ENCODE results near the gene AGAP1. TPM values are rescaled to one million over a fixed set of nuclear protein-coding genes. Genes with fewer than 3 reads are reported as not detected.

AGAP1 gene
- total RNA-seq, 1 donor from 2014 or later: 22.3 TPM

DNA sequence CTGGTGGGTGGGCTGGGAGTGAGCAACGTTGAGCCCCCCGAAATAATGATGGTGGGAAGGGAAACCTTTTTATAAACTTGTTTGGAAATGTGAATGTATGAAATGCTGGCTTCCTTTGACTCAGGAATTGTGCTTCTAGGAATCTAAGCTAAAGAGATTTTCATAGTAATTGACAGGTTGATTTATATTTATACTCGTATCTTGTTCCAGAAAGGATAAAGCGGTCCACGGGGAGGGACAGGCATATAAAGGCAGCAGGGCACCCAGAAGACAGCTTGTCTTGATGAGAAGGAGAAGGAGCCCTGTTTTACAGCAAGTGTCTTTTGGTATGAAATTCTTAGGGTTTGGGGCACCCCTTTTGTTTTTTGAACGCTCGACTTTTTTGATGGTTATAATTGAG, 157.8 kb downstream of the AGAP1 start:
- no peak for DNase-seq (ENCODE audit: extremely low read depth, low read depth, low spot score)

- DNase-seq (ENCODE audit: extremely low read depth, low read depth, low spot score): no peak
These were observed 160.4 kb downstream of the AGAP1 start for GRCh38 chr2:235654103-235654813.

DNA sequence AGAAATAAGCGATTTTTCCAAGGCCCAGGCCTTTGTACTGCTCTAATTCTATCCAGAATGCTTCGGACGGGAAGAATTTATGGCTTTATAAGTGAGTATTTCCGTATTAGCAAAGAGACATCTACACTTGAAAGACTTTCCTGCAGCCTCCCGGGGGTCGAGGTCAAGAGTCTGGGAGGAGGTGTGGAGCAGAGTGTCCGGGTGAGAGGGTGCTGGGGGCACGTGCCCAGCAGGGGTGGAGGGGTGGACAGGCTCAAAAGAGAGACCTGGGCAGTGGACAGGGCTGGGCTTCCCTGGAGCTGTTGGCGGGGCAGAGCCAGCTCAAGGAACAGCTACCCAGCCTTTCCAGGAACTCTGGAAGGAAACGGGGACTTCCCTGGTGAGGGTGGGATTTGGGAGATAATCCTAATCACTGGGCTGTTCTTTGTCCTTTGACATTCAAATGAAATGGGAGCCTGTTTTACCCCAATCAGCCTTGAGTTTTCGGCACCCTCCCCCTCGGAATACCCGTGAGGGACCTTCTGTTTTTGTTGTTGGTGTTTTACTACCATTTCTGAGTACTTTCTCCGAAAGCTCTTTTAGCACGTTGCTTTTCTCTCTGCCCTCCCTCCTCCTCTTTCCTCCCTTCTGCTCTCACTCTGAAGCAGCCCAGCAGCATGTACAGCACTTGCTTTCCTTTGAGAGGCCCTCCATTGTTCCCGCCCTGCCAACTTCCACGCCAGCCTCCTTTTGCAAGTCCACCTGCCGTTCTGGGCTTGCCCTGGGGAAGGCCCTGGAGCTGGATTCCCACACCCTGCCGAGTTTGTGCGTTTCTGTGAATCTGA, 164.7 kb downstream of the AGAP1 start:
- DNase-seq (ENCODE audit: extremely low read depth, low read depth, low spot score): no peak

DNA sequence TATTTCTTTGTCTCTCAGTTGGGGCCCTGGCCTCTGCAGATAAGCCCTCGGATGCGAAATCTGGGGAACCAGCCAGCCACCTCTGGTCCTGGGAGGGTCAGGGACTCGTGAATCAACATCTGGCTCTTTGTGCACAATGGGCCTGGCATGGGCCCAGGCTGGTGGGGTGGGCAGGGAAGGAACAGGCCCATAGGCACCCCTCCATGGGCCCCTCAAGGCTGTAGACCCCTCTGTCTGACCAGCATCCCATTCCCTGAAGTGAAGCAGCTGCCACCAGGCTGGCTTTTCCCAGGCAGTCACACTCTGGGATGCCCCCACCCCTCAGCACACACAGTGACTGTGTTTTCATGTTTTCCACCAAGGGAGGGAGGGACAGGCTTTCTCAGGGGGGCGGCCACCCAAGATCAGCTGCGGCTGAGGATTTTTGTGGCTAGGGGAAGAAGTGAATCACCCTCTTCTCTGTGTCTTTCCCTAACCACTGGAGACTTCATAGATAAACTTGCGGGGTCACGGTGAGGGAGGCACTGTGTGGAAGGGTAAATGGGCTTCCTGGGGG, 166.0 kb downstream of the AGAP1 start:
- DNase-seq (ENCODE audit: extremely low read depth, low read depth, low spot score): no peak

DNA sequence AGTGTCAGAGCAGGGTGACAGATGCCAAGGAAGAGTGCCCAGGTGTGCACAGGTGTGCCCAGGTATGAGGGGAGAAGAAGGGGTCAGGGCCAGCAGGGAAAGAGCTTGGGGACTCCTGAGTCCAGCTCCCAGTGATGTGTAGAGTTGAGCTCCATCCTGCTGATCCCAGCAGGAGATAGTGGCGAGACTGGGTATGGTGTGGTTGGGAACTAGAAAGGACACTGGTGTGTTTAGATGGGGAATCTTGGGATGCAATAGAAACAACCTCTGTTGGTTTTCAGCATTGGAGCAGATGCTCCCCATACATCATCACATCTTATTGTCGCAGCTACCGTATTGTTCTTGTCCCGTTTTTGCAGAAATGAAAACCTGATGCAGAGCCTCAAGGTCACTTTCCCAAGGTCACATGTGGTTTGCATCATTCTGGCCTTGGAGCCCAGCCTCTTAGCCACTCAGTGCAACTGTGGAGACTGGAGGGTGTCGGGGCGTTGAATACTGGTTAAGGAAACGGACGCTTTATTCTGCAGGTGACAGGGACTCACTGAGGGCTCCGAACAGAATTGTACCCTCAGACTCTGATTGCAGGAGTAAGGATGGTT, 166.7 kb downstream of the AGAP1 start:
- DNase-seq (ENCODE audit: extremely low read depth, low read depth, low spot score): no peak

DNA sequence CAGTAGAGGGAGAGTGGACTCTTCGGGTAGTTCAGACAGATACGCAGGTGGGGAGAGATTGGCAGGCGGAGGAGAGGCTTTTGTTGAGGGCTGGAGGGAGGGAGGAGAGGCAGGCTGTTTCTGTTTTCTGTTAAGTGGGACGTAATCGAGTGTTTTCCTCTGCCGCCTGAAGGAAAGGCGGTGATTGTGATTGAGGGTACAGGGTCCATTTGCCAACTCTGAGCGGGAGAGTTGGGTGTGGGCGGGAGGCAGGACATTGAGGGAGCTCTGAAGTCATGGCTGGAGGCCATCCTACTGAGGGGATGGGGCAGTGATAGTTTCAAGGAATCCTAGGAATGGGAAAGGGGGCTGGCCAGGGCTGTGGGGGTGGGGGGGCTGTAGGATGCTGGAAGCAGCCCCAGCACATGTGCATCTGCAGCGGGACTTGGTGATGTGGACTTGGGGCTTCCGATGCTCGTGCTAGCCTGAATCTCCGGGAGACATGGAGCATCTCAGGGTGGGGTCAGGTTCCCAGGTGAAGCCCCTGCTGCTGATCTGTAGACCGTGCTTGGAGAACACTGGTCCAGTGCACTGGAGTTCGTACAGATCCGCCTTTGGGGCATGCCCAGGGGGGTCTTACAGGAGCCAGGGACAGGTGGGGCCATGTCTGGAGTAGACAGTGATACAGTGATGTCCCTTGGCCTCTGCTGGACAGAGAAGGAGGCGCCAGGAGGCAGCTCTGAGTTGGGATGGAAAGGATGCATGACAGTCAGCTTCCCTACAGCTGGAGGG, 167.5 kb downstream of the AGAP1 start:
- no peak for DNase-seq (ENCODE audit: extremely low read depth, low read depth, low spot score)

GRCh38 chr2:235661952-235662351, 168.1 kb downstream of the AGAP1 start:
- no peak for DNase-seq (ENCODE audit: extremely low read depth, low read depth, low spot score)

- no peak for DNase-seq (ENCODE audit: extremely low read depth, low read depth, low spot score)
These were observed 170.0 kb downstream of the AGAP1 start for GRCh38 chr2:235663875-235664274.

DNA sequence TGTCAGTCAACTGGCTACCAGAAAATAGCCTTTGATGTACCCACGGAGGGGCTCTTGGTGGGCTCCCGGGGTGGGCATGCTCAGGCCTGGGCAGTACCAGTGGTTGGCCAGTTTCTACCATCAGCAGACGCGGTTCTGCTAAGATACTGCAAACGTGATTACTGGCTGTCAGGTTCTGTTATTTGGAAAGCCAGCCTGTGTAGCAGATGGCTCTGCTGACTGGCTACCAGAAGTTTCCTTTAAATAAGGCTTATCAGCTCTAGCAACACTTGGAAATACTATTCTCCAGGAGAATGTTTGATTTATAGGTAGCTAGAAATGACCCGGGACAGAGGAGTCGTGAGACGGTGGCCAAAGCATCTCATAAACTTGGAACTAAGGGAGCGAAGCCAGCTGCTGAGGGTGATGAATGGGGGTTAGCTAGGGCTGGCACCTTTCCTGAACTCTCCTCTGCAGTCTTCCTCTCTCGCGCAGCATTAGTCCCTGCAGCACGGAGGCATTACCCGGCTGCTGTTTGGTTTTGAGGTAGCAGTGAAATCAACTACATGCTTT, 171.9 kb downstream of the AGAP1 start:
- no peak for DNase-seq (ENCODE audit: extremely low read depth, low read depth, low spot score)

DNA sequence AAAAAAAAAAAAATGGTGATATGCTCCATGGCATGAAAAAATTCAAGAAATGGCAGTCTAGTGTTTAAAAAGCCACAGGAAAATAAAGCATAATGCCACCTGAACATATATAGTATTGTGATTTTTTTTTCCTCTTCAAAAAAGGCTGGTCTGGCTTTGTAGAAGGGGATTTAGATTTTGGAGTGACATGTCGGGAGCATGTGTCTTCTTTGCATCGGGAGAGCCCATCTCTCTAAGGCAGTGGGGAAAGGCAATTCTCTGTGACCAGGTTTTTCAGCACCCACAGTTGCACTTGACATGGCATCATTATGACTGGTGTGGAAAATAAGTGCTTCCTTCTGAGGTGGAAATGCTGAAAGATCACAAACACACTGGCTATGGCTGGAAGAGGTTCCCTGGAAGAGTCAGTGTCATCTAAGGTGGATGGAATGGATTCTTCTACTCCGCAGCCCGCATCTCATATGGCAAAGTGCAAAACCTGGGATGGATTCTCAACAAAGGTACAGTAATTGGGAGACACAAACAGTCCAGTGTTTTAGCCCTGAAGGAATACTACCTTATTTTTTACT, 172.5 kb downstream of the AGAP1 start:
- peak; percentile 50 for DNase-seq (ENCODE audit: extremely low read depth, low read depth, low spot score)

- DNase-seq (ENCODE audit: extremely low read depth, low read depth, low spot score): no peak
These were observed 174.9 kb downstream of the AGAP1 start for GRCh38 chr2:235668782-235669181.

GRCh38 chr2:235669269-235669831, 175.5 kb downstream of the AGAP1 start:
- no peak for DNase-seq (ENCODE audit: extremely low read depth, low read depth, low spot score)

DNA sequence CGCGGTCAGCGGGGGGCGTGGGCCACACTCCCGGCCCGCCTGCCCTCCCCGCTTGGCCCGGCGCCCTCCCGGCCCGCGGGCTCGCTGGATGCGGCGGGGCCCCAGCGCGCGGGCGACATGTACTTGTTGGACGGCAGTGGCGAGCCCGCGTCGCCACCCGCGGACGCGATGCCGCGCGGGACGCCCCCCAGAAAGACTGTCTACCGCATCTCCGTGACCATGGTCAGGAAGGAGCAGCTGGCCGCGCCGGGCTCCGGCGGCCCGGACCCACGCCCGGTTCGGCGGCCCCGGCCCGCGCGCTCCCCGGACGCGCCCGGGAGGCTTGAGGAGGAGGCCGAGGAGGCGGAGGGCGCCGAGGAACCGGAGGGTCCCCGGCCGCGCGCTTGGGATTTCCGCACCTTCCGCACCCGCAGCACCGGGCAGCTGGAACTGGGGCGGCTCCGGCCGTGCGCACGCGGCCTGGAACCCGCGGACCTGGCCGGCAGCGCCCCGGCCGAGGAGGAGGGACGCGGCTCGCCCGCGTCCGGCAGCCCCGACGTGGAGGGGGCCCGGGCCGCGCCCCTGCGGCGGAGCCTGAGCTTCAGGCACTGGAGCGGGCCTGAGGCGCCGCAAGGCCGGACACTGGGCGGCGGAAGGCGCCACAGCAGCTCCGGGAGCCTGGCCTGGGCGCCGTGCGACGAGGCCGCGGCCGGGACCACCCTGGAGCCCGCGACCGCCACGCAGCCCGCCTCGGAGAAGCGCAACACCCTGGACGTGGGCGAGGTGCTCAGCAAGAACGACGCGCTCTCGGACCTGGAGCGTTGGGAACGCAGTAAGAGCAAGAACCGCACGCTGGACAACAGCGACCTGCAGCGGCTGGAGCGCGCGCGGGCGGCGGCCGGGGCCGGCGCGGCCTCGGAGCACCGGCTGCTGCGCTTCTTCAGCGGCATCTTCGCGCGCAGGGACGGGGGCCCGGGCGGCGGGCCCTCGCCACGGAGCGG, 176.4 kb downstream of the AGAP1 start:
- DNase-seq (ENCODE audit: extremely low read depth, low read depth, low spot score): no peak

GRCh38 chr2:235670974-235671787, 177.3 kb downstream of the AGAP1 start:
- DNase-seq (ENCODE audit: extremely low read depth, low read depth, low spot score): no peak

- DNase-seq (ENCODE audit: extremely low read depth, low read depth, low spot score): no peak
These were observed 178.9 kb downstream of the AGAP1 start for GRCh38 chr2:235672720-235673119.

GRCh38 chr2:235674146-235674545, 180.3 kb downstream of the AGAP1 start:
- no peak for DNase-seq (ENCODE audit: extremely low read depth, low read depth, low spot score)

GRCh38 chr2:235674812-235675211, 181.0 kb downstream of the AGAP1 start:
- DNase-seq (ENCODE audit: extremely low read depth, low read depth, low spot score): no peak

All from glomerular endothelial cell (primary cell).